ENCODE results near the gene NDUFA12. TPM values are rescaled to one million over a fixed set of nuclear protein-coding genes. Genes with fewer than 3 reads are reported as not detected.

NDUFA12 gene
- total and polyA plus RNA-seq, 9 of the 15 experiments (the other 6 are each of a cell fraction or from before 2014, with no cell fraction given) = 115 to 986 (median 283) TPM

GRCh38 chr12:94942663-94943062, 60.8 kb downstream of the NDUFA12 start:
- ATAC-seq = no peak
- POLR2A ChIA-PET = interaction anchor here (0.5 to 0.6 kb wide), 2 partner anchors 161 to 713 kb away, joined by 3 read pairs; no protein-coding TSS in a partner anchor

GRCh38 chr12:94941440-94941862, 62.0 kb downstream of the NDUFA12 start:
- in situ Hi-C loops (cut with MboI) (no loop called here), intact Hi-C loops (cut with micrococcal nuclease) (no loop called here)
- Histone ChIP-seq H3K4me1 (replicated peaks in 1 of 2; ENCODE audit: control insufficient read depth in 2 of 2, insufficient read depth in 2 of 2, low read length in 2 of 2) (peaks cover 2 to 4% of the 10 kb centered on the region in 2 experiments; a peak in 3 of 5 replicates), H3K4me3 (no peak overlapping the region), H3K27me3 (ENCODE audit: control insufficient read depth in 2 of 2, insufficient read depth in 2 of 2, low read length in 2 of 2) (peaks cover 6% of the 10 kb centered on the region in 2 experiments; a peak in 3 of 5 replicates), H4K20me1 (replicated peaks; ENCODE audit: control insufficient read depth, insufficient read depth, low read length) (no peaks in the 10 kb centered on the region), H3K9ac (ENCODE audit: insufficient read depth in 1 of 2, low read depth in 2 of 2, low read length in 2 of 2) (no peak overlapping the region), H2AFZ (ENCODE audit: low read depth, low read length) (no peak overlapping the region), H3K9me3 (replicated peaks; ENCODE audit: control insufficient read depth, insufficient read depth, low read depth, low read length) (no peaks in the 10 kb centered on the region), H3K36me3 (ENCODE audit: control insufficient read depth, insufficient read depth, low read length) (no peaks in the 10 kb centered on the region), H3K79me2 (ENCODE audit: control insufficient read depth, insufficient read depth, low read length) (no peaks in the 10 kb centered on the region), H3K4me2 (ENCODE audit: insufficient read depth, low read length) (no peak overlapping the region), H3K9me1 (ENCODE audit: control insufficient read depth, insufficient read depth, low read length) (no peaks in the 10 kb centered on the region), H3K27ac (ENCODE audit: extremely low read depth, low read depth, low read length) (no peak overlapping the region)
- 5% methylated on average over 7 of the region's 7 CpGs for WGBS (ENCODE audit: insufficient coverage, low coverage, missing lambda C conversion rate)
- CTCF ChIA-PET (ENCODE audit: low intra/inter-chr PET ratio) = no interaction called here
- peak in 2 of 4 experiments; percentile 21 to 27 for DNase-seq (ENCODE audit: extremely low read depth in 1 of 4, low spot score in 3 of 4)
- POLR2A ChIA-PET = no interaction called here
- no peak for ATAC-seq
- no peak for FAIRE-seq
- TF ChIP-seq MEIS2 (IDR thresholded peaks at IDR 0.05; ENCODE audit: partially characterized antibody) (peak; percentile 24), PKNOX1 (IDR thresholded peaks at IDR 0.05) (0 out of 2 replicates have a peak, but pooled peaks have one; percentile 10), NFIC (IDR thresholded peaks at IDR 0.05) (peak; percentile 48), YBX1 (IDR thresholded peaks at IDR 0.05) (no peak), IFI16 (CRISPR knock-in tag; IDR thresholded peaks at IDR 0.05) (no peak), ZSCAN32 (CRISPR knock-in tag; IDR thresholded peaks at IDR 0.05) (no peak)
- no TSS peak for BruUV-seq (replicated peaks)

More at GRCh38 chr12:94942663-94943062, 60.8 kb downstream of the NDUFA12 start:
- intact Hi-C loops (cut with micrococcal nuclease) = no loop called here
- WGBS (ENCODE audit: insufficient coverage, low coverage, missing lambda C conversion rate) = 3% methylated on average over 3 of the region's 3 CpGs
- TF ChIP-seq CEBPB (tag; IDR thresholded peaks at IDR 0.05) (0 out of 2 replicates have a peak, but pooled peaks have one; percentile 27), KHSRP (IDR thresholded peaks at IDR 0.05) (no peak), POLR2H (tag; IDR thresholded peaks at IDR 0.05; ENCODE audit: low read depth) (no peak)
- no peak overlapping the region for H3K9ac ChIP-seq (ENCODE audit: insufficient read depth in 1 of 2, low read depth in 2 of 2, low read length in 2 of 2)
- CTCF ChIA-PET (ENCODE audit: low intra/inter-chr PET ratio) = no interaction called here
- H2AFZ ChIP-seq (ENCODE audit: low read depth, low read length) = no peak overlapping the region
- H3K27ac ChIP-seq (ENCODE audit: extremely low read depth, low read depth, low read length) = no peak overlapping the region
- no peaks in the 10 kb centered on the region for H3K36me3 ChIP-seq (ENCODE audit: control insufficient read depth, insufficient read depth, low read length)
- H3K27me3 ChIP-seq (ENCODE audit: control insufficient read depth in 2 of 2, insufficient read depth in 2 of 2, low read length in 2 of 2) = peaks cover 6 to 11% of the 10 kb centered on the region in 2 experiments; a peak in 4 of 5 replicates
- no peaks in the 10 kb centered on the region for H3K9me3 ChIP-seq (replicated peaks; ENCODE audit: control insufficient read depth, insufficient read depth, low read depth, low read length)
- BruUV-seq (replicated peaks) = no TSS peak
- H3K4me3 ChIP-seq = no peak overlapping the region
- no peak overlapping the region for H3K4me2 ChIP-seq (ENCODE audit: insufficient read depth, low read length)
- H3K4me1 ChIP-seq (replicated peaks in 1 of 2; ENCODE audit: control insufficient read depth in 2 of 2, insufficient read depth in 2 of 2, low read length in 2 of 2) = peaks cover 2 to 4% of the 10 kb centered on the region in 2 experiments; a peak in 3 of 5 replicates
- H4K20me1 ChIP-seq (replicated peaks; ENCODE audit: control insufficient read depth, insufficient read depth, low read length) = no peaks in the 10 kb centered on the region
- H3K79me2 ChIP-seq (ENCODE audit: control insufficient read depth, insufficient read depth, low read length) = no peaks in the 10 kb centered on the region
- H3K9me1 ChIP-seq (ENCODE audit: control insufficient read depth, insufficient read depth, low read length) = no peaks in the 10 kb centered on the region
- in situ Hi-C loops (cut with MboI) = no loop called here
- FAIRE-seq (no peak), DNase-seq (ENCODE audit: extremely low read depth in 1 of 4, low spot score in 3 of 4) (no peak)
